GM12875 (cell line): Measurements from ENCODE around the gene NVL.

ENCODE experiments used
- H3K4me3 ChIP-seq: one replicate; pipeline ENCODE4 v1.5.1; 2011; ENCODE audit warnings: low read depth, low read length, control low read depth
- TF ChIP-seq, protein P1 (sequence below): IDR thresholded peaks from 2 replicates; pipeline ENCODE4 v1.5.1; 2011; ENCODE audit warnings: low read depth, mild to moderate bottlenecking, control low read depth, inconsistent platforms, low read length, moderate library complexity, borderline replicate concordance; ENCODE audit not compliant: insufficient read depth

The NVL gene

DNA sequence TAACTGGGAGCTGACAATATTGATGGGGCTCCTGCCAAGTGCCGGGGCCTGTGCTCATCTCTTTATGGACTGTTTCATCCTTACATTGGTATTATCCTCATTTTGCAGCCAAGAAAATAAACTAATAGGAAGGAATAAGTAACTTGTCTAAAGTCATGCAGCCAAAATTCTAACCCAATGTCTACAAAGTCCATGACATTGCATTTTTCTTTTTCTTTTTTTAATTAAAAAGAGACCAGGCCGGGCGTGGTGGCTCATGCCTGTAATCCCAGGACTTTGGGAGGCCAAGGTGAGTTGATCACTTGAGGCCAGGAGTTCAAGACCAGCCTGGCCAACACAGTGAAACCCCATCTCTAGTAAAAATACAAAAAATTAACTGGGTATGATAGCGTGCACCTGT lies 128.1 kb downstream of the NVL start:
- H3K4me3 ChIP-seq, result no peak overlapping the region
- TF ChIP-seq, protein P1, sequence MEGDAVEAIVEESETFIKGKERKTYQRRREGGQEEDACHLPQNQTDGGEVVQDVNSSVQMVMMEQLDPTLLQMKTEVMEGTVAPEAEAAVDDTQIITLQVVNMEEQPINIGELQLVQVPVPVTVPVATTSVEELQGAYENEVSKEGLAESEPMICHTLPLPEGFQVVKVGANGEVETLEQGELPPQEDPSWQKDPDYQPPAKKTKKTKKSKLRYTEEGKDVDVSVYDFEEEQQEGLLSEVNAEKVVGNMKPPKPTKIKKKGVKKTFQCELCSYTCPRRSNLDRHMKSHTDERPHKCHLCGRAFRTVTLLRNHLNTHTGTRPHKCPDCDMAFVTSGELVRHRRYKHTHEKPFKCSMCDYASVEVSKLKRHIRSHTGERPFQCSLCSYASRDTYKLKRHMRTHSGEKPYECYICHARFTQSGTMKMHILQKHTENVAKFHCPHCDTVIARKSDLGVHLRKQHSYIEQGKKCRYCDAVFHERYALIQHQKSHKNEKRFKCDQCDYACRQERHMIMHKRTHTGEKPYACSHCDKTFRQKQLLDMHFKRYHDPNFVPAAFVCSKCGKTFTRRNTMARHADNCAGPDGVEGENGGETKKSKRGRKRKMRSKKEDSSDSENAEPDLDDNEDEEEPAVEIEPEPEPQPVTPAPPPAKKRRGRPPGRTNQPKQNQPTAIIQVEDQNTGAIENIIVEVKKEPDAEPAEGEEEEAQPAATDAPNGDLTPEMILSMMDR, result no peak

DNA sequence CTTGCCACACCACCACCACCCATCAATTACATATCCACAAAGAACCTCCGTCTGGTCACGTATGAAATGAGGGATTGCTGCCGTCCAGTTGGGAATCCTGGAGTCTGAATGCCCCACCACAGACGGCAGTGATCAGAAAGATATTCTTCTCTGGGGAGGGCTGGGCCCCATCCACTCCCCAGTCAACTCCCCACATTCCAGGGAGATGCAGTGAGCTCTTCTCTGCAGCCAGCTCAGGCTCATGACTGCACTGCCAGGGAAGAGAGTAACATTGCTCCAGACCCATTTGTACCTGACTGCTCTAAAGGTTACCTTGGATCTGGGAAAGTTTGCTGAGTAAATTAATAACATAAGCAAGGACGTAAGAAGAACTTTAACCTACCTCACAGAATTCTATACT lies 128.6 kb downstream of the NVL start:
- TF ChIP-seq, protein P1, result no peak
- H3K4me3 ChIP-seq, result no peak overlapping the region

DNA sequence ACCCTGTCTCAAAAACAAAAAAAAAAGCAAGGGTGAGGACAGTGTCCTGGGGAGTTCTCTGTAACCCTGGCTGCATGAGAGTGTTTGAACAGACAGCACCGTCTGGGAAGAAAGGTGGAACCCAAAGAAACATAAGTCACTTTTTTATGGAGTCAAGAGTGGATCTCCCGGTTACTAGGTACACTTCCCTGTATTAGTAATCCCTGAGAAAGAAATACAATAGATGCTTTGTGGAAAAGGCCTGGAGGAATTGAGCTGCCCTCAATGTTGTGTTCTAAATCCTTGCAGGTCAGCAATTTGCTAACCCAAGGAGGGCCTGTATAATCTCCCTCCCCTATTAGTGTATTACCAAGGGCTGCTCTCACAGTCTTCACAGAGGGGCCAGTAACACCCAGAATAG lies 130.3 kb downstream of the NVL start:
- no peak overlapping the region for H3K4me3 ChIP-seq
- TF ChIP-seq, protein P1, result no peak

DNA sequence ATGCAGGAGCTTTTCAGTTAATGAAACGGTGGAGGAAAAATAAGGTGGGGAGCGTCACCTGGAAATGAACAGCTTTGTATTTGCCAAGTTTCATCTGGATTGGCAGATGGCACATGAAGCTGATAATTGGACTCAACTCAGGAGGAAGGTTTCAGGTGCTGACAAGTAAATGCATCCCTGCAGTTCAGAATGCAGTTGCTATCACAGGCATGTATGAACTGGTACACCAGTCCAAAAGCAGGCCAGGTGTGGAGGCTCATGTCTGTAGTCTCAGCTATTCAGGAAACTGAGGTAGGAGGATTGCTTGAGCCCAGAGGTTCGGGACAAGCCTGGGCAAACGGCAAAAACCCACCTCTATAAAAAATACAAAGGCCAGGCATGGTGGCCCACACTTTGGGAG lies 131.4 kb downstream of the NVL start:
- H3K4me3 ChIP-seq, result no peak overlapping the region
- TF ChIP-seq, protein P1, result no peak

DNA sequence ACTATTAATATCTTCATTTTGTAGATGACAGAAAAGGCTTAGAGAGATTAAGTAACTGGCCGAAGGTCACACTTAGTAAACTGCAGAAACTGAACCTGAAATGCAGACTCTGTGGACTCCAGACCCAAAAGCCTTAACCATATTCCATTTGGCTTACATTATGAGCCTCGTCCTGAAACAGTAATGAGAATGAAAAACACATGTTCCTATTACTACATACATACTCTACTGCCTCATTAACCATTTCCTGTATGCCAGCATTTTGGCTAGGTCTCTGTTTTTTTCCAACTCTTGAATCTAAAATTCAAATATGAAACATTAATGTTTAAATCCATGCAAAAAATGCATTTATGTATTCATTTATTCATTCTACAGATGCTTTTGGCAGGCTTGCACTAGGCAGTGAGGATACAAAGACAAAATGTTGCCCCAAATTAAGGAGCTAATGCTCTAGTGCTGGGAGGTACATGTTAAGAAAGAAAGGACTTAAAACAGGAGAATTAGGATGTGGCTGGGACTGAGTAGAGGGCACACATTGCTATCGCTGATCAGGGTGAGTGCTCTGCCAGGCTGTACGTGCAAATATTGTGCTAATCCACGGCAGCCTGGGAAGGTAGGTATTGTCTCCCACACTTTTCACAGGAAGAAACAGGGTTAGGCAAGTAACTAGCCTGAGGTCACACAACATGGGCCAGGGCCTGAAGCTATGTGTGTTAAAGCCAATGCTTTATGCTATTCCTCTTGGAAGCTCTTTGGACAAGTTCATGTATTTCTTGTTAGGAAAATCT lies 133.0 kb downstream of the NVL start:
- H3K4me3 ChIP-seq, result no peak overlapping the region
- TF ChIP-seq, protein P1, result no peak

DNA sequence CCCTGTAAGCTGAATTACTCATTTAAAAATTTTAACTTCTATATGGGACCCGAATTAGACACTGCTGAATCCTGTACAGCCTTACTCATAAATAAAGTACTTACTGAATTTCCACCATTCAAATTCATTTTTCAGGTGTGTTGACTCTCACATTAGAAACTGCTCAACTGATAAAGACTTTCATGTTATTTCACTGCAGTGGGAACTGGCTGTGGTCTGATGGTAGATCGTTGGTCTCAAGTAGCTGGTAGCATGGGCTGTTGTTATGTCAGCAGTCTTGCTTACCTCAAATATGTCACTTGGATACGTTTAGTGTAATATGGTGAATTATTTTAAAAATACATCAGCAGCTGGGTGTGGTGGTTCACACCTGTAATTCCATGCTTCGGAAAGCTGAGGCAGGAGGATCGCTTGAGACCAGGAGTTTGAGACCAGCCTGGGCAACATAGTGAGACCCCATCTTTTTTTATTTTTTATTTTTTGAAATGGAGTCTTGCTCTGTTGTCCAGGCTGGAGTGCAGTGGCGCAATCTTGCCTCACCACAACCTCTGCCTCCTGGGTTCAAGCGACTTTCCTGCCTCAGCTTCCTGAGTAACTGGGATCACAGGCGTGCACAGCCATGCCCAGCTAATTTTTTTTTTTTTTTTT lies 136.5 kb downstream of the NVL start:
- TF ChIP-seq, protein P1, result no peak
- no peak overlapping the region for H3K4me3 ChIP-seq

DNA sequence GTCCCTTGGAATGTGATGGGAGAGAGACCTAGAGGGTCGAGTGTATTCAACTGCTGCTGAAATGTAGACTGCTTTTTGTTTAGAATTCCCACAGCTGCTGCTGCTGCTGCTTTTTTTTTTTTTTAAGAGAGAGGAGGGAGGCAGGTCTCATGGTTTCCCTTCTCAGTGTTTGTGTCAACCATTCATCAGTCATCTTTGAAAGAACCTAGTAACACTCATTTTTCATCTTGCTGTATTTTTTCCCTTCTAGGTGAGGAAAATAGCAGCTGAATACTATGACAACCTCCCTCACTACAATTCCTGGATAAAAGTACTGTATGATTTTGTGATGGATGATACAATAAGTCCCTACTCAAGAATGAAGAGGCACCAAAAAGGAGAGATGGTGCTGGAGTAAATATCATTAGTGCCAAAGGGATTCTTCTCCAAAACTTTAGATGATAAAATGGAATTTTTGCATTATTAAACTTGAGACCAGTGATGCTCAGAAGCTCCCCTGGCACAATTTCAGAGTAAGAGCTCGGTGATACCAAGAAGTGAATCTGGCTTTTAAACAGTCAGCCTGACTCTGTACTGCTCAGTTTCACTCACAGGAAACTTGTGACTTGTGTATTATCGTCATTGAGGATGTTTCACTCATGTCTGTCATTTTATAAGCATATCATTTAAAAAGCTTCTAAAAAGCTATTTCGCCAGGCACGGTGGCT lies 137.7 kb downstream of the NVL start:
- TF ChIP-seq, protein P1, result no peak
- H3K4me3 ChIP-seq, result no peak overlapping the region
